Testis (tissue), 3 donors: Measurements from ENCODE around the gene ASB2. TPM values are rescaled to one million over a fixed set of nuclear protein-coding genes. Genes with fewer than 3 reads are reported as not detected.

Experiments
- DNase-seq: peaks from one replicate; pipeline ENCODE4 v3.0.0-alpha.2; 2019
- H3K27ac ChIP-seq, 2 donors: fragments of 200-600 bp; sonication (generic); one replicate each; pipeline ENCODE4 v1.5.1; 2019
- H3K27me3 ChIP-seq: fragments of 200-600 bp; sonication (generic); one replicate; pipeline ENCODE4 v1.5.1; 2019
- H3K36me3 ChIP-seq: fragments of 200-600 bp; sonication (generic); one replicate; pipeline ENCODE4 v1.5.1; 2017; ENCODE audit warnings: low read depth; ENCODE audit errors: missing control alignments
- H3K4me1 ChIP-seq: fragments of 200-600 bp; sonication (generic); one replicate; pipeline ENCODE4 v1.5.1; 2019
- H3K4me3 ChIP-seq, 2 donors: fragments of 200-600 bp; sonication (generic); one replicate each; pipeline ENCODE4 v1.5.1; 2017 to 2019
- H3K9me3 ChIP-seq: fragments of 200-600 bp; sonication (generic); one replicate; pipeline ENCODE4 v1.5.1; 2017
- POLR2A ChIP-seq: fragments of 450-650 bp; IDR thresholded peaks from one replicate; pipeline ENCODE4 v1.6.1; 2017; ENCODE audit warnings: antibody characterized with exemption, mild to moderate bottlenecking, moderate library complexity
- WGBS, 2 donors: methylation state at CpG; one replicate each; pipeline ENCODE4 v1.1.5; 2018; 5-methylcytosine and 5-hydroxymethylcytosine counted together
- intact Hi-C: fragments of 100-400 bp; cut with DNase I; formaldehyde crosslinking; loops from one replicate; pipeline ENCODE4 v1.15.1; 2023; ENCODE audit warnings: low total_unique reads
- polyA plus RNA-seq: library from polyadenylated mRNA; stranded (reverse); fragments of 350-450 nt; fragmentation: Illumina TruSeq; extraction: RNeasy Lipid Tissue Mini Kit (QIAGEN cat#74804); gene quantifications from one replicate; pipeline ENCODE4 v1.2.3, GENCODE V29; 2014; ENCODE audit warnings: low read depth, low replicate concordance; ENCODE audit not compliant: insufficient read depth
- total RNA-seq, 2 donors: library from RNA; depleted of rRNA; stranded (reverse); fragments of >200 nt; gene quantifications; one replicate each; pipeline ENCODE4 v1.2.3, GENCODE V29; 2016
- TF ChIP-seq, protein P1 (sequence below), 3 experiments: fragments of 450-650 bp in 2 of 3; fragments of 200-600 bp in 1 of 3; sonication (generic) in 1 of 3; IDR thresholded peaks; one replicate each; pipeline ENCODE4 v1.5.1; 2016 to 2019; ENCODE audit warnings: antibody characterized with exemption in 3 of 3, mild to moderate bottlenecking in 2 of 3, moderate library complexity in 1 of 3

Gene ASB2
- total and polyA plus RNA-seq, 3 donors from 2014 or later, result 3.5 to 4.3 (median 3.7) TPM

GRCh38 chr14:93927800-93928145 is 48.6 kb downstream of the ASB2 start:
- TF ChIP-seq, protein P1, sequence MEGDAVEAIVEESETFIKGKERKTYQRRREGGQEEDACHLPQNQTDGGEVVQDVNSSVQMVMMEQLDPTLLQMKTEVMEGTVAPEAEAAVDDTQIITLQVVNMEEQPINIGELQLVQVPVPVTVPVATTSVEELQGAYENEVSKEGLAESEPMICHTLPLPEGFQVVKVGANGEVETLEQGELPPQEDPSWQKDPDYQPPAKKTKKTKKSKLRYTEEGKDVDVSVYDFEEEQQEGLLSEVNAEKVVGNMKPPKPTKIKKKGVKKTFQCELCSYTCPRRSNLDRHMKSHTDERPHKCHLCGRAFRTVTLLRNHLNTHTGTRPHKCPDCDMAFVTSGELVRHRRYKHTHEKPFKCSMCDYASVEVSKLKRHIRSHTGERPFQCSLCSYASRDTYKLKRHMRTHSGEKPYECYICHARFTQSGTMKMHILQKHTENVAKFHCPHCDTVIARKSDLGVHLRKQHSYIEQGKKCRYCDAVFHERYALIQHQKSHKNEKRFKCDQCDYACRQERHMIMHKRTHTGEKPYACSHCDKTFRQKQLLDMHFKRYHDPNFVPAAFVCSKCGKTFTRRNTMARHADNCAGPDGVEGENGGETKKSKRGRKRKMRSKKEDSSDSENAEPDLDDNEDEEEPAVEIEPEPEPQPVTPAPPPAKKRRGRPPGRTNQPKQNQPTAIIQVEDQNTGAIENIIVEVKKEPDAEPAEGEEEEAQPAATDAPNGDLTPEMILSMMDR (IDR thresholded peaks at IDR 0.05), result no peak
- no peak for TF ChIP-seq POLR2A
- Histone ChIP-seq H3K27ac (no peak overlapping the region), H3K36me3 (no peaks in the 10 kb centered on the region), H3K4me3 (no peak overlapping the region), H3K9me3 (no peaks in the 10 kb centered on the region), H3K4me1 (no peaks in the 10 kb centered on the region), H3K27me3 (no peaks in the 10 kb centered on the region)
- WGBS, 2 donors, result 66 to 70% methylated on average over 5 to 6 of the region's 6 CpGs
- no peak for DNase-seq
- intact Hi-C loops, result no loop called here

GRCh38 chr14:93926873-93927799 is 49.2 kb downstream of the ASB2 start, which contains the start of gene FAM181A:
Gene FAM181A (plus strand): TSS chr14:93927344. CDS start chr14:93928286, 942 bp downstream.
- H3K9me3 ChIP-seq, result no peaks in the 10 kb centered on the region
- intact Hi-C loops, result no loop called here
- H3K36me3 ChIP-seq, result no peaks in the 10 kb centered on the region
- H3K27ac ChIP-seq, result no peak within 1 kb of the TSS
- H3K4me3 ChIP-seq, result no peak within 1 kb of the TSS
- 54 to 75% methylated on average over 33 to 37 of the region's 38 CpGs for WGBS, 2 donors
- TF ChIP-seq, protein P1 (IDR thresholded peaks at IDR 0.05), result no peak
- TF ChIP-seq POLR2A, result no peak
- no peaks in the 10 kb centered on the region for H3K27me3 ChIP-seq
- H3K4me1 ChIP-seq, result no peaks in the 10 kb centered on the region
- DNase-seq, result no peak

DNA sequence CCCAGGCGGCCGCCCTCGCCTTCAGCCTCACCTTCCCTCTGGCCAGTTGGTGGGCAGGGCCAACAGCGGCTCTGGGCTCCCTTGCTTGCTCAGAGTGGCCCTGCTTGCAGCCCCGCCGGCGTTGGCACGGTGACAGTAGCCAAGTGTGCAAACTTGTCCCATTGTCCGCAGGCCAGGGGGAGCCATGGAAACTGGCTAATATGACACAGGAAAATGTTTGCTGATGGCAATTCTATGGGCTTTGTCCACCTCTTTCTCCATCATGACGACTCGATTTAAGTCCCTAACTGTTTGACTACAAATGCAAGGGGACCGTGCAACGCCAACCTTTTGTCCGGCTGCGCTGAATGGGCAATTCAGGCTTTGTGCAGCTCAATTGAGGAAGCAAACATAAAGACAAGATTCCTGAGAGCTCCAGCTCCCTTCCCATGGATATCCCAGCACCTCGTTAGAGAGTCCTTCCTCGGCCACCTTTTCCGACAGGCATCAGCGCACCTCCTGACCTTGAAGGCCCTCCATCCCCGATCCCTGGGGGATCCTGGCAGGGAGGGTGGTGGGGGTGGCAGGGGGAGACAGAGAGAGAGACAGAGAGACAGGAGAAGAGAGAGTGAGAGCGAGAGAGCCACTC is 50.0 kb downstream of the ASB2 start:
- no peaks in the 10 kb centered on the region for H3K9me3 ChIP-seq
- intact Hi-C loops, result no loop called here
- no peaks in the 10 kb centered on the region for H3K36me3 ChIP-seq
- TF ChIP-seq, protein P1 (IDR thresholded peaks at IDR 0.05), result no peak
- no peak for TF ChIP-seq POLR2A
- no peak for DNase-seq
- H3K4me3 ChIP-seq, result no peak overlapping the region
- 92 to 94% methylated on average over 21 of the region's 21 CpGs for WGBS, 2 donors
- no peaks in the 10 kb centered on the region for H3K27me3 ChIP-seq
- no peak overlapping the region for H3K27ac ChIP-seq
- H3K4me1 ChIP-seq, result no peaks in the 10 kb centered on the region

GRCh38 chr14:93925374-93925895 is 50.9 kb downstream of the ASB2 start:
- TF ChIP-seq POLR2A, result no peak
- TF ChIP-seq, protein P1 (IDR thresholded peaks at IDR 0.05), result no peak
- DNase-seq, result no peak

More at GRCh38 chr14:93925374-93925895, 50.9 kb downstream of the ASB2 start:
- H3K27me3 ChIP-seq, result no peaks in the 10 kb centered on the region
- 94 to 96% methylated on average over 3 to 13 of the region's 13 CpGs for WGBS, 2 donors
- H3K36me3 ChIP-seq, result no peaks in the 10 kb centered on the region
- intact Hi-C loops, result no loop called here
- no peaks in the 10 kb centered on the region for H3K4me1 ChIP-seq
- no peaks in the 10 kb centered on the region for H3K9me3 ChIP-seq
- no peak overlapping the region for H3K27ac ChIP-seq
- H3K4me3 ChIP-seq, result no peak overlapping the region
